Psoas muscle (tissue), 8 donors: Measurements from ENCODE around the gene UNC5C. TPM values are rescaled to one million over a fixed set of nuclear protein-coding genes. Genes with fewer than 3 reads are reported as not detected.

Experiments
- ATAC-seq, 4 donors: fragments of 200-7000 bp; cut with Tn5 transposase; one replicate each; pipeline ENCODE4 v1.9.1; 2020; ENCODE audit warnings: moderate library complexity in 3 of 4, mild to moderate bottlenecking in 2 of 4
- DNase-seq, 2 donors: peaks; one replicate each; pipeline ENCODE4 v3.0.0-alpha.2; 2020
- H3K27ac ChIP-seq: fragments of 200-600 bp; one replicate; pipeline ENCODE4 v1.8.0; 2022
- H3K27me3 ChIP-seq, 3 donors: fragments of 200-600 bp in 1 of 3; one replicate each; pipeline versions ENCODE4 v1.6.1 to v1.8.0; 2013 to 2022; ENCODE audit warnings: low read length in 2 of 3, mild to moderate bottlenecking in 2 of 3, moderate library complexity in 1 of 3; ENCODE audit not compliant: insufficient read depth in 3 of 3
- H3K36me3 ChIP-seq, 2 donors: fragments of 200-600 bp in 1 of 2; one replicate each; pipeline versions ENCODE4 v1.6.1 to v1.8.0; 2013 to 2022; ENCODE audit warnings: low read depth in 1 of 2, mild to moderate bottlenecking in 1 of 2, moderate library complexity in 1 of 2; ENCODE audit not compliant: insufficient read depth in 1 of 2
- H3K4me1 ChIP-seq: fragments of 200-600 bp; one replicate; pipeline ENCODE4 v1.8.0; 2022
- H3K4me3 ChIP-seq: fragments of 200-600 bp; one replicate; pipeline ENCODE4 v1.8.0; 2022; ENCODE audit warnings: mild to moderate bottlenecking
- H3K9me3 ChIP-seq: fragments of 200-600 bp; one replicate; pipeline ENCODE4 v1.8.0; 2022
- WGBS, 3 donors: extraction: QIAGEN DNeasy Blood & Tissue Kit; methylation state at CpG; one replicate each; pipeline versions ENCODE4 v1.1.6 to v1.1.7; 2013; 5-methylcytosine and 5-hydroxymethylcytosine counted together
- intact Hi-C, 2 donors: fragments of 100-400 bp; cut with DNase I; formaldehyde crosslinking; loops; one replicate each; pipeline versions ENCODE4 v1.11.0 to v1.14.2; 2022
- polyA plus RNA-seq, 3 donors: library from polyadenylated mRNA; stranded (reverse); fragments of 200-250 nt; gene quantifications; one replicate each; pipeline ENCODE4 v1.2.3, GENCODE V29; 2013
- total RNA-seq, 4 donors: library from RNA; stranded (reverse); fragmentation: NEBNext Ultra II Directional in 2 of 4; extraction: Animal tissue kit (Norgen Biotek cat#: 25700) in 2 of 4; gene quantifications; one replicate each; pipeline versions ENCODE4 v1.2.1 to v1.2.4, GENCODE V29; 2021 to 2023
- TF ChIP-seq, protein P1 (sequence below): fragments of 200-600 bp; IDR thresholded peaks from one replicate; pipeline ENCODE4 v1.8.0; 2022; ENCODE audit warnings: antibody characterized with exemption
- donor health status: healthy with polysubstance abuse.
- donor health status: DM: no; HTN: no; CAD: no; lungs with moderate emphysema.
- donor health status: Bipolar disorder and iron deficiency.
- donor health status: healthy.
- donor health status: DM: yes; HTN: yes; CAD: no.
- donor health status: DM: no; HTN: no; CAD: no.
- donor health status: DM: no; HTN: no; CAD: no.
- donor health status: DM: yes; HTN: yes; CAD: no.

UNC5C gene
- total and polyA plus RNA-seq, 7 donors, result 0.04 to 1.1 (median 0.19) TPM

DNA sequence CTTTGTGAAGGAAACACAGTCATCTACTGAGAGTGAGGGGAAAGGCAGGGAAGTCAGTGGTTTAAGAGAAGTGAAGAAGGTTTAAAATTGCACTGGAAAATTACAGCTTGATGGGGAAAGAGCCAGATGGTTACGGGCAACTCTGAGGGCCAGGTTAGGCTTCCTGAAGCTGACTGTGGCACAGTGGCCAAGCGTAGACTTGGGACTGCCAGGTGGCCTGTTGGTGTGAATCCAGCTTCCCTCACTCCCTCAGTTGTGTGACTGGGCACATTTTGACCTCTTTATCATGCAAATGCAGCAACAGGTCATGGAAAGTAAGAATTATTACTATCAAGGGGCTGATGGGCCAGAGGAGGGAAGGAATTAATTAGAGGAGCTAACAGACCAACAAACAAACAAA, 390.1 kb downstream of the UNC5C start:
- no peaks in the 10 kb centered on the region for H3K4me1 ChIP-seq
- 78 to 94% (median 80%) methylated on average over 2 of the region's 2 CpGs for WGBS, 3 donors
- TF ChIP-seq, protein P1, sequence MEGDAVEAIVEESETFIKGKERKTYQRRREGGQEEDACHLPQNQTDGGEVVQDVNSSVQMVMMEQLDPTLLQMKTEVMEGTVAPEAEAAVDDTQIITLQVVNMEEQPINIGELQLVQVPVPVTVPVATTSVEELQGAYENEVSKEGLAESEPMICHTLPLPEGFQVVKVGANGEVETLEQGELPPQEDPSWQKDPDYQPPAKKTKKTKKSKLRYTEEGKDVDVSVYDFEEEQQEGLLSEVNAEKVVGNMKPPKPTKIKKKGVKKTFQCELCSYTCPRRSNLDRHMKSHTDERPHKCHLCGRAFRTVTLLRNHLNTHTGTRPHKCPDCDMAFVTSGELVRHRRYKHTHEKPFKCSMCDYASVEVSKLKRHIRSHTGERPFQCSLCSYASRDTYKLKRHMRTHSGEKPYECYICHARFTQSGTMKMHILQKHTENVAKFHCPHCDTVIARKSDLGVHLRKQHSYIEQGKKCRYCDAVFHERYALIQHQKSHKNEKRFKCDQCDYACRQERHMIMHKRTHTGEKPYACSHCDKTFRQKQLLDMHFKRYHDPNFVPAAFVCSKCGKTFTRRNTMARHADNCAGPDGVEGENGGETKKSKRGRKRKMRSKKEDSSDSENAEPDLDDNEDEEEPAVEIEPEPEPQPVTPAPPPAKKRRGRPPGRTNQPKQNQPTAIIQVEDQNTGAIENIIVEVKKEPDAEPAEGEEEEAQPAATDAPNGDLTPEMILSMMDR, result no peak
- H3K4me3 ChIP-seq, result no peak overlapping the region
- H3K27ac ChIP-seq, result no peak overlapping the region
- DNase-seq, result no peak
- peaks cover 0 to 23% of the 10 kb centered on the region in 2 donors for H3K36me3 ChIP-seq
- no peak for ATAC-seq
- no peaks in the 10 kb centered on the region for H3K9me3 ChIP-seq
- intact Hi-C loops, result no loop called here
- H3K27me3 ChIP-seq, result no peaks in the 10 kb centered on the region

DNA sequence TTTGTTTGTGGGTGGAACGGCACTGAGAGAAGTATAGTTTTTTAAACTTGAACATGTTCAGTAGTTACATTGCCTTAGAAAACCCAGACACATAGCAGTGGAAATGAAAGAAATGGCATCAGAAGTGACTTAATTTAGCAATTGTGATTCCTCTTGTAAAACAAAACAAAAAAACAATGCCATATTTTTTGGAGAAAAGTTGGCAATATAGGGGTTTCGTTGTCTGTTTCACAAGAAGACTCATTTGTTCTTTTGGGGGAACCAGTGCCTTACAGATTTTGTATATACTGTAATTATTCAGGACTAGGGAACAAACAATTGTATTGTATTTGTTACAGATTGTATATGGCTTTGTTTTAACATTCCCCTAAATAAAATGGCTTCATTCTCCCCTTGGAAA, 390.7 kb downstream of the UNC5C start:
- H3K27me3 ChIP-seq, result no peaks in the 10 kb centered on the region
- 94 to 96% (median 94%) methylated on average over 2 of the region's 2 CpGs for WGBS, 3 donors
- H3K27ac ChIP-seq, result no peak overlapping the region
- no peak overlapping the region for H3K4me3 ChIP-seq
- intact Hi-C loops, result no loop called here
- TF ChIP-seq, protein P1, result no peak
- DNase-seq (no peak), ATAC-seq (no peak)
- no peaks in the 10 kb centered on the region for H3K4me1 ChIP-seq
- no peaks in the 10 kb centered on the region for H3K9me3 ChIP-seq
- H3K36me3 ChIP-seq, result peaks cover 0 to 23% of the 10 kb centered on the region in 2 donors

DNA sequence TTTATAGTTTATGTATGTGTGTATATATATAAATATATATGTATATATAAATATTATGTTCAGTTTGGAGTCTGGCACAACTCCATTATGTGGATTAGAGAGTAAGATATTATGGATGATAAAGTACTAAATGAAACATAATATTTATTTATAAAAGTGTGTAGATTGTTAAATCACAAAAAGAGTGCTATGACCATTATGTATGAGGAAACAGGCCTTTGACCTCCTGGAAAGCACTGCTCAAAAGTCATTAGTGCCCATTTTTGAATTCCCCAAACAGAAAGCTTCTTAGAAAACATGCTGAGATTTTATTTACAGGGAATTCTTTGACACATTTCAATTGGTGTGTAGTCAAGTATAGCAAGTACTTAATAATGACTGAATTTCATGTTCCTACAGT, 391.2 kb downstream of the UNC5C start:
- H3K36me3 ChIP-seq, result peaks cover 0 to 23% of the 10 kb centered on the region in 2 donors
- H3K27ac ChIP-seq, result no peak overlapping the region
- ATAC-seq, result no peak
- no peak overlapping the region for H3K4me3 ChIP-seq
- DNase-seq, result no peak
- no peaks in the 10 kb centered on the region for H3K27me3 ChIP-seq
- H3K9me3 ChIP-seq, result no peaks in the 10 kb centered on the region
- TF ChIP-seq, protein P1, result no peak
- intact Hi-C loops, result no loop called here
- no peaks in the 10 kb centered on the region for H3K4me1 ChIP-seq

DNA sequence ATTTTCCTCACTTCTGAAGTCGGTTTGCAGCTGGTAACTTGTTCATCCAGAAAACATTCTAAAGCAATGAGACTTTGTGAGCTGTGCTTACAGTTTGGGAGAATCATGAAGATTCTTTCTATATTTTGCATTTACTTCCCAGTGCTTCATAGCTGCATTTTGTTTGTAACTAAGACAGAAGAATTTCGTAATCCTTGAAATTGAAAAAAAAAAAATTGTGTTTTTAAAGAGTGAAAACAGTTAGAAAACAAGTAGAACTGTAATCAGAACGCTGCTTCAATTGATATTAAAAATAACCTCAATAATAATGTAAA, 392.4 kb downstream of the UNC5C start:
- DNase-seq (no peak), ATAC-seq (no peak)
- Histone ChIP-seq H3K36me3 (peaks cover 0 to 23% of the 10 kb centered on the region in 2 donors), H3K4me3 (no peak overlapping the region), H3K27ac (no peak overlapping the region), H3K9me3 (no peaks in the 10 kb centered on the region), H3K4me1 (no peaks in the 10 kb centered on the region), H3K27me3 (no peaks in the 10 kb centered on the region)
- intact Hi-C loops, result no loop called here
- TF ChIP-seq, protein P1, result no peak
- WGBS, 3 donors, result 45 to 53% (median 50%) methylated on average over 3 of the region's 3 CpGs

DNA sequence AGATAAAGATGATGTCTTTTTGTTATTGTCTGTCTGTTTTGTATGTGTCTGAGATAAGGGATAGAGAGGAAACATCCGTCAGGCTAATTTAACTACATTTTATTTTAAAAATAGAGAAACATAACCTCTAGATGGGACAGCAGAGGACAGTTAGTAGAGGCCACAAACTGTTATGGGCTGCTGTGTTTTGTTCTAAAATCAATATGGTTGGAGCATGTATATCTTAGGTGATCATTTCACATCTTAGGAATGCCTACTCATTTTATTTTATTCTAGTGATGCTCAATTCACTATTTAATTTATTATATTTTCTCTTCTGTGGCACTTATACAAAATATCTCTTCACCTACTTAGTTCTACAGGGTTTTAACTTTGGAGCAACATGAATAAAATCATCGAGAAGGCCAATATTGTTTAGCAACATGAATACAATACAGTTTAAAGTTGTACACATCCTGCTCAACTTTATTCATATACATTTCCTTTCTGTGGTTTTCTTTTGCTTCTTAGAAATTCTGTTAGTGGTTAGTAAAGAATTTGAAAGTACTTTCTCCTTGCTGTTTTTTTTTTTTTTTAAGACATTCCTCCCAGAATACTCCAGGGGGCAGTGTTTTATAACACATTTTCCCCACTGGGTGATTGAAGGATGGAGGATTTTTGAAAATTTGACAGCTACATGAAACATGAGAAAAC, 392.9 kb downstream of the UNC5C start:
- Histone ChIP-seq H3K27ac (no peak overlapping the region), H3K4me1 (no peaks in the 10 kb centered on the region), H3K9me3 (no peaks in the 10 kb centered on the region), H3K27me3 (no peaks in the 10 kb centered on the region), H3K4me3 (no peak overlapping the region), H3K36me3 (peaks cover 0 to 23% of the 10 kb centered on the region in 2 donors)
- ATAC-seq, result no peak
- intact Hi-C loops, result no loop called here
- DNase-seq, result no peak
- 82 to 87% (median 86%) methylated on average over 2 of the region's 2 CpGs for WGBS, 3 donors
- TF ChIP-seq, protein P1, result peak; percentile 45
